ENCODE results near the gene PTPRM.
"Not testable (repeated sequence)": the region's sequence is repeated elsewhere in the genome, so short reads cannot be mapped to it uniquely, and the experiment has no call there.

PTPRM gene

DNA sequence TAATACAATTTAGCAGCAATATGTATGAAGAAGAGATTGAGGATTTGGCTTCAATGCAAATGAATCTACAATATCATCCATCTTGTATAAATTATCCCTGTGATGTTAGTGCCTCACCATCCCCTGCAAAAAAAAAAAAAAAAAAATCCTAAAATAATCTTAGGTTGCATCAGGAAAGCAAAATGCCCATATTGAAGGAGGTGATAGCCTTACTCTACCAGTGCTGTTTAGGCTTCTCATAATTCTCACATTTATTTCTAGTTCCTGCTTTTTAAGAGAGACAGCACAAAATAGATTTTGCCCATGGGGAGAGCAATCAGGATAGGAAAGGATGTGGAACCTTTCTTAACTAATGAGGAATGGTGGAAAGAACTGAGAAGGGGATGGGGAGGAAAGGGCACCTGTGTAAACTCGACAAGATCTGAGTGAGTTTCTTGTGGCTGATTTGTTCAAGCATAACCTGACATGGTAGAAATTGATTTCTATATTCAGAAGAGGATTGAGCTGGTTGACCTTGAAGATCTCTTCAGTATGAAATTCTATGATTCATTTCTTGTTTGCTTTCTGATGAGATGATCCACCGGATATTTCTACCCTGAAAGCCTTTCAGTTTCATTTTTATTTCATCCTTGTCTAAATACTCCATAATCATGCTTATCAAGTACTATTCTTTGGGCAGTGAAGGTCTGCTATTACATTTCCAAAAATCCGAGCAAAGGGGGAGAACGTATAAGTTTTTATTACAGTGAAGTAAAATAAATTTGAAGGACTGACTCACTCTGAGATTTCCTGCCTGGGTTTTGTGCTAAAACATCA lies 391.2 kb downstream of the PTPRM start:
- peak in 1 of 2 experiments; percentile 10 for DNase-seq

DNA sequence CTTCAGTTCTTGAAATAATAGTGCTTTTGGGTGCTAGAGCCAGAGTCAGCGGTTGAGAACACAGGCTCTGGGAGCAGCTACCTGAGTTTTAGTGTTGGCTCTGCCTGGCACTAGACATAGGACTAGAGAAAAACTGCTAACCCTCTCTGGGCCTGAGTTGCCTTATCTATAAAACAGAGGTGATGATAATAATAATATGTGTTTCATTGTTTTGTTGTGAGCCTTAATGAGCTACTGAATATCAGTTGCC lies 391.7 kb downstream of the PTPRM start:
- DNase-seq = peak in 1 of 2 experiments; percentile 14

DNA sequence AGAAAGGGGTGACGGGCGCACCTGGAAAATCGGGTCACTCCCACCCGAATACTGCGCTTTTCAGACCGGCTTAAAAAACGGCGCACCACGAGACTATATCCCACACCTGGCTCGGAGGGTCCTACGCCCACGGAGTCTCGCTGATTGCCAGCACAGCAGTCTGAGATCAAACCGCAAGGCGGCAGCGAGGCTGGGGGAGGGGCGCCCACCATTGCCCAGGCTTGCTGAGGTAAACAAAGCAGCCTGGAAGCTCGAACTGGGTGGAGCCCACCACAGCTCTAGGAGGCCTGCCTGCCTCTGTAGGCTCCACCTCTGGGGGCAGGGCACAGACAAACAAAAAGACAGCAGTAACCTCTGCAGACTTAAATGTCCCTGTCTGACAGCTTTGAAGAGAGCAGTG lies 399.6 kb downstream of the PTPRM start:
- not testable (repeated sequence) for DNase-seq

DNA sequence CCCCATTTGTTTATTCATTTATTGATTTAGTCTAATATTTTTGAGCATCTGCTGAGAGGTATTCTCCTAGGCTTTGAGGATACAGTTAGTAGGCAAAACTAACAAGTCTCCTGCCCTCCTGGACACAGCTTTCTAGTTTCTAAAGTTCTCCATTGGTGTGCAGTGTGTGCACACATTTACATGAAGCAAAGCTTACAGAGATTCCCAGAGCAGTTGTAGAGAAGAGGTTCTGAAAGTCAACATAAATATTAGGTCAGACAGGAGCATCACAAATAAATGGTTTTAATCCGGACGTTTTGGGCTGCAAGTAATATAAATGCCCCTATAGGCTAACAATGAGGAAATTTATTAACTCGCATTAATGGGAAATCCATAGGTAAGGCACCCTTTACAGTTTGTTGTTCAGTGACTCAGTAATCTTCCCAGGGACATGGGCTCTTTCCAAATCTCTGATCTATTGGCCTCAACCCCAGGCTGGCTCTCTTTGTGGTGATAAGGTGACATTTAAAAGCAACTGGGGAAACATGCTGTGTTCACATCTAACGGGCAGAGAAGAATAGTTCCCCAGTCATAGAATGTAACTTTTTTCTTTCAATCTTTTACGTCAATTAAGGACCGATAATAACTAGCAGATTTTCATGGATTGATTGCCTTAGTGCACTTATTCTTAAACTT lies 407.2 kb downstream of the PTPRM start:
- no peak for DNase-seq

DNA sequence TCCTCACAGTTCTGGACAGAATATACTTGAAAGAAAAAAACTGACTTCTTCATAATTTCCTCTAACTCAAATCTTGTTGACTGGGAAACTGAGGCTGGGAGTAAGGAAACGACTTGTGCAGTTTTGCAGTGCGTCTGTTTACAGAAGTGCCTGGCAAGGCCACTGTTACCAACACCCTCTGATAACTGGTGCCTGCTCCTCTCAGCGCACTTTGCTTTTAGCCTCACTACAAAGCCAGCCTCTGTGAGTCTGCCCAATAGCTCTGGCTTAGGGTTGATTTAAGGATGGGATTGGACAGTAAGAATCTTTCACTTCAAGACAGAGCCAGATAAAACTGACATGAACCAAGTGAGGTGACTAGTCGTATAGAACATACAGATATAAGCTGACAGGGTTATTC lies 410.8 kb downstream of the PTPRM start:
- no peak for DNase-seq

DNA sequence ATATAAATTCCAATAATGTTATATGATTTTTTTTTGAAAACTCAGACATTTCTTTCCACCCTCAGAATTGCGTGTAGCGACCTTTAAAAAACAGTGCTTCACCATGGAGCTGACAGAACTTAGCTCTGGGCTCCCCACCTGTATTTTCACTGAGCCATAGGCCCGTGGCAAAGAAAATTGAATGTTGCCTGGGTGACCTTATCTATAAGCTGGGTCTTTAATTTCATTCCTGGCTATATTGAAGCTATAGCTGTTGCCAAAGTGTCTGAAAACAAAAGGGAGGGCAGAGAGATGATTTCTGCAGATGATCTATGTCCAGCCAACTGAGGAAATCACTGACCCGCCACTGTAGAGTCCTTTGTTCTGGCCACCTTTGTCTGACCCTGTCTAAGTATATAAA lies 411.7 kb downstream of the PTPRM start:
- no peak for DNase-seq

DNA sequence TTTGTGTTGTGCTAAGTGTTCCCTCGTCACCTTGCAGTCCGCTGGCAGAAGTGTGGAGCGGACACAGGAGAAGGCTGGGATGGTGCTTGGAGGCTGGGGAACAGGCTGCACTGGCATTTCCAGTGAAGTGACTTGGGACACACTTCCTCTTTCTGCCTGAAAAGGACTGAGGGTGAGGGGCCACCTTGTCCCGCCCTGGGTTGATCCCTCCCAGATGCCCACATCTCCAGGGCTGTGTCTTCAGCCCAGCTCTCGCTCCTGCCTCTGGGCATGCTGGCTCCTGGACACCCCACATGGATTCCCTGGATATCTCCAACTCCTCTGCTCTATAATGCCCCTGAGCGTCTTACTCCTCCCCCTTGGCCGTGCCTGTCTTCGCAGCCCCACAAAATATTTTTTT lies 412.6 kb downstream of the PTPRM start:
- DNase-seq = no peak

DNA sequence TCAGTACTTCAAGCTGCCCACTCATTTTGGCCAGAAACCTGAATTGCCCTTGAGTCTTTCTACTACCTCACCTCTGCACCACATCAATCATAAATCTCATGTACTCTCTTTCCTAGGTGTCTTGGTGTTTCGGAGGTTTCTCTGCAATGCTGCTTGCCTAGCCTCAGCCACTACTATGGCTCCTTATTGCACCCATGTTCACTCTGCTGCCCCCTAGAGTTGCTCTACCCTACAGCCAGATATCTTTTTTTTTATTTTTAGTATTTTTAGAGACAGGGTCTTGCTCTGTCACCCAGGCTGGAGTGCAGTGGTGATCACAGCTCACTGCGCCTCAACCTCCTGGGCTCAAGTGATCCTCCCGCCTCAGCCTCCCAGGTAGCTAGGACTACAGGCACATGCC lies 413.0 kb downstream of the PTPRM start:
- DNase-seq = no peak

DNA sequence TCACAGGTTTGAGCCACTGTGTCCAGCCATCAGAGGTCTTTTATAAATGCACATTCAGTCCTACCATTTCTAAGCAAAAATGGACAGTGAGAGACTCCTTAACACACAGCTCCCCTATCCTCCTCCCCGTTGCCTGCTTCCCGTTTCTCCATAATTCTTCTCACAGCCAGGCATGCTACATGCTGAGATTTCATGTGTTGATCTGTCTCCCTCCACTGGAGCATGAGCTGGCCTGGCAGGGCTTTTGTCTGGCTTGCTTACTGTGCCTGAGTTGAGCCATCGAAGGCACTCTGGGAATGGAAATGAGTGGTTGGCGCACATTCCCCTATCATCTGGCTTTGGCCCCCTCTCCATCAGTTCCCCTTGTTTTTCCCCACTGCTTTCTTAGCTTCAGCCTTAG lies 413.5 kb downstream of the PTPRM start:
- DNase-seq = no peak

DNA sequence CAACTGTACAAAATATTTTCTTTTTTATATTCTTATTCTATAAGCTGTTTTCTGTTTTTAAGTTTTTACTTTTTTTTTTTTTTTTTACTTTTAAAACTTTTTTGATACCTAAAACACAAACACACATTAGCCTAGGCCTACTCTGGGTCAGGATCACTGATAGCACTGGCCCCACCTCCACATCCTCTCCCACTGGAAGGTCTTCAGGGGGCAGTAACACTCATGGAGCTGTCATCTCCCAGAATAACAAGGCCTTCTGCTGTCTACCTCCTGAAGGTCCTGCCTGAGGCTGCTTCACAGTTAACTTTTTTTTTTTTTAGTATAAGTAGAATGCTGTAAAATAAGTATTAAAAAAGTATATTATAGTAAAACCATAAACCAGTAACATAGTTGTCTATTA lies 415.1 kb downstream of the PTPRM start:
- no peak for DNase-seq

DNA sequence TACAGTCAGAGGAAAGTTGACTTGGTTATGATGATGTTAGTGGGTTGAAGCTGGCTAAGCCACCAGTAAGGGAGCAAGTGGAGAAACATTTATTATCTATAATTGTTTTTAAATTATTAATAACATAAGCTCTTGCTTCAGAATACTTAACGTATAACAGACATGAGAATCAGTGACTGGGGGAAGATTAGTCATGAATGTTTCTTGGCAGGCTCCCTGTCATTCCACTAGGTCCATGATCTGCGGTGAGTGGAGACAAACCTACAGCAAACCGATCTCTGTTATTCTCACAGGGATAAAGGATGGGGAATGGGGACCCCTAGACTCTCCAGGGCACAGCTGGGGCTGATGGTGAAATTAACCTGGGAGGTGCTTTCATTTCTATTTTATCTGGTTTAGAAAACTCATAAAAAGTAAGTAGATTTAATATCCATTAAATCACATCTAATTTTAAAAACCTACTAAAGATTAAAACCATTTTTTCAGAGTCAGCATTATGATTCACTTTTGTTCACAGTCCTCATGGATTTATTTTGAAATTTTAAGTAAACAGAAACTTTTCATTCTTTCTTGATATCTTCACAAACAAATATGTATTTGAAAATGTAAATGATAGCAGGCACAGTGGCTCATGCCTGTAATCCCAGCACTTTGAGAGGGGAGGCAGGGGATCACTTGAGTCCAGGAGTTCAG lies 420.3 kb downstream of the PTPRM start:
- no peak for DNase-seq

DNA sequence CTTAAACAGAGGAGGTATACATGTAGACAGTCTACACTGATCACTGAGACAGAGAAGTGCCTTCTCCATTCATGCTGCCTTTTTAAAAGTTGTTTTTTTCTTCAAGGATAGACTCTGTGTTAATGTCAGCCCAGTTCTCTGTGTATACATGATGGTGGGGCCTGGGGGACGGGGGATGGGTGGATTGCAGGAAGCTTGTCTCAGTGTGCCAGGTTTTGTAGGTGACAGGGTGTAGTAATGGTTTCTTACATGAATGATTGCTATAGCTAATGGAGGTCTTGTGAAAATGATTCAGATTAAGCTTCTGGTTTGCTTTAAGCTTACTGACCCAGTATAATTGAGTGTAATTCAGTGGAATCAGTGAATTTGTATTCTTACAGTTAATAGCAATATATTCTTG lies 423.6 kb downstream of the PTPRM start:
- no peak for DNase-seq

DNA sequence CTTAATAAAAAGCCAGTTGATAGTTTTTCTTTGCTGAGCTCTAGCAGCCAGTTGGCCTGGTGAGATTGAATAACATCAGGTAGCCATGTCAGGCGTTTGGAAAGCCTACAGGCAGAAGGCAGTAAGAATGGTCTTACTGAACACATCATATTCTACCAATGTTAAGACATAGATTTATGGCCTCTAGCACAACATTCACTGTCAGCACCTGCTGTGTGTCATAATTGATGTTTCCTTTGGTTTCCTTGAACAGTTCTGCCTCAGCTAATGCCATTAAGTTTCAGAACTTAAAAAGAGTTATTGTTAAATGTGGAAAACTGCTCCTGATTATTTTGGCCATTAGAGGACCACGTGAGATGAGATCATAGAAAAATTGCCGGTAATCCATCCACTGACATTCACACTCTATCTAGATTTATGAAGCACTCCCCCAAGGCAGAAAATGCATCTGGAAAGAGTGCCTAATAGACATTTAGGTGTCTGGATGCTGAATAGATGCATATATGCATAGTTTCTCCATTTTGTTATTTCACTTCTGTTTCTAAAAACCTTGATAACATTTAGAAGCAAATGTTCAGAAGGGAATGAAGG lies 434.7 kb downstream of the PTPRM start:
- no peak for DNase-seq

DNA sequence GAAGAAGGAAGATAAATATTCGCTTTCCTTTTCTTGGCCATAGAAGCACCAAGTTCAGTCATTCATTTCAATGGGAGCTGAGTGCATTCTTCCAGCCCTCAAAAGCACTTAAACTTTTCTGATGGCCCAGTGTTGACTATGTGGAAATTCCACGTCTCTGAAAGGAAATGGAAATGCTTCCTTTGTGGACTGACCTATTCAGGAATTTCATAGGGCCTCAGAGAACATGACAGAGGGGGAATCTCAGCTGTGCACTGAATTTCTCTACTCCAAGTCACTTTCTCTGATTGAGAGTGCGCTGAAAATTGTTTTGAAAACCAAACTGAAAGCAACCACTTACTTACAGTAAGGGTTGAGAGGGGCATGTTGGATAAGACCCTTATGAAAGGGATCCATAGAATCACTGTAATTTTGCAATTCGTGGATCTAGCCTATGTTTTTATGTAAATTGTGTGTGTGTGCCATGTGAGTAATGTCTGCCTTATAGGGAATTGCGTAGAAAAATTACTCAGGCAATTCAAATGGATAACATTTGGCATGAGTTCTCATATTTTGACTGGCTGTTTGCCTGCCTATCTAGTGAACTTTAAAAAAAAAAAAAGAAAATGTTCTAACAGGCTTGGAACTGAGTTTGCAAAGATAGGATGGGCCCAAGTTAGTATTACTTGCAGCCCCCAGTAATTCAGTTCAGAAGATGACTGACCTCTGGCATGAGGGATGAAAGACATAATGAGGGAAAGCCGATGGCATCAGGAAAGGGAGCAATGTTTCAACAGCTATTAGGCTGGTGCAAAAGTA lies 437.0 kb downstream of the PTPRM start:
- no peak for DNase-seq

DNA sequence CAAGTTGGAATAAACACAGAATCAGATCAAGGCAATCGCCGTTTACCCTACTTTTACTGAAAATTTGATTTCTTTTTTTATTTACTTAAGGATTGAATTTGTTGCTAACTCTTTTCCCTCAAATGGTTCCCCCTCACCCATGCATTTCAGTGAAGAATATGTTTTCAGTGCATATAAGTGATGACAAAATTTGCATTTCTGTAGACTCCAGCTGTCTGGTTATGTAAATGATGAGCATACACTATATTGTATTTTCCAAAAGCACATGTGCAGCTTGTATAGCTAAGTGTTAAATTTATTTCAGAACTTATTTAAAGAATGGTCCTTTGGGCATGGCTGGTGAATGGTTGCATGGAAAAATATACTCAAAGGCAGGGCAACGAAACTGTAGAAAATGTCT lies 437.7 kb downstream of the PTPRM start:
- no peak for DNase-seq

DNA sequence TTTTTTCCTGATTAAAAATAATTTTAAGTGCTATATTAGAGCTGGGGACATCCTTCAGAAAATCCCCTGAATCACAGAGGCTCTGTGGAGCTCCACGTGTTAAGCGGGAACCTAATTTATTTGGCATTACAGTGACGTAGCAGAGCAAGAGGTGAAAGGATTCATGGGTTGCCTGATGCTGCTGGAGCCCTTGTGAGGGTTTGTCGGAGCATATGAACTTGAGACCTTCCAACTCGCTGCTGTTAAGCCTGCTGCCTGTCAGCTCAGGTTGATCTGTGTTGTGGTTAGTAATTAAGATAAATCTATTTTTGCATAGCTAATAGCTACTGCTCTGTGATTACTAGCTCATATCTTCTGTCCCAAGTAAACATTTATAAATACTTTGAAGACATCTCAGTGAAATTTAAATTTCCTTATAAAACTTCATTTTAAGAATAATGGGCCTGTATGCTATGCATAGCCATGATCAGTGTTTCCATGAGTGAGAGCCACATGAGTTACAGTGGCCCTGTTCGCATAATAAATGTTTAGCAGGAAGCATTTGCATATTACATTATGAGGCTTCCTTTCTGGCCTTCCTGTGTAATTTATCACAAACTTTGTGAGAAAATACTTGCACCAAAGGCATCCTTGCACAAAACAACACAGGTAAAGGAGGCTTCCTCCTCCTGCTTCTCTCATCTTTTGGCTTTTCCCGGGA lies 438.9 kb downstream of the PTPRM start:
- DNase-seq = no peak

DNA sequence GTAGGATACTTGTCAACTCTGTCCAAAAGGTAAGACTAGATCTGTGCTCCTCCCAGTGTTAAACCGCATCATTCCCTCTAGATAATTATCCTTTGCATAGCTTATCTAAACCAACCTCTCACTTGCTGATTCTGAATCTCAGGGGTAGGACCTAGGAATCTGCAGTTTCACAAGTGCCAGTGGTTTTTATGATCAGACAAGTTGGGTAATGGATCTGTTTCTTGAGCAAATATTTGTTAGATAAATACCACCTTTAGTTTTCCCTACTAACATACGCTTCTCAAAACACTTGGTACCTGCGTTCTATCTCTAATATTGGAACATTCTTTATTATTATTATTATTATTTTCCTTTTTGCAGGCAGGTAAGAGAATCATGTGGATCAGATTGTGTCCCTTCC lies 439.9 kb downstream of the PTPRM start:
- DNase-seq = no peak

DNA sequence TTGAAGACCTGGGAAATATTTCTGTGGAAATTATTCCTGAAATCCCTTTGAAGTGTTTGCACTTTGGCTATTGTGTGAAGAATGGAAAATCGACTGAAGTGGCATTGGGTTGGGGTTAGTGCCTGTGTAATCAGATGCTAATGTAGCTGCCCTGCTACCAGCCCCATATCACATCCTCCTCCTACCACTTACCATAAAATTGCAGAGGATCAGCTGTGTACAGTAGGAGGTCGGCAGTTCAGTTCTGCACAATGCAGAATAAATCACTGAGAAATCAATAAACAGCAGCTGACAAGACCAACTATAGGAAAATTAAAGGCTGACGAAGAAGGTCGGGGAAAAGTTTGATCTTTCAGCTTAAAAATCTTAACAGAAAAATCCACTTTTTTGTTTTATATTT lies 440.9 kb downstream of the PTPRM start:
- DNase-seq = no peak

DNA sequence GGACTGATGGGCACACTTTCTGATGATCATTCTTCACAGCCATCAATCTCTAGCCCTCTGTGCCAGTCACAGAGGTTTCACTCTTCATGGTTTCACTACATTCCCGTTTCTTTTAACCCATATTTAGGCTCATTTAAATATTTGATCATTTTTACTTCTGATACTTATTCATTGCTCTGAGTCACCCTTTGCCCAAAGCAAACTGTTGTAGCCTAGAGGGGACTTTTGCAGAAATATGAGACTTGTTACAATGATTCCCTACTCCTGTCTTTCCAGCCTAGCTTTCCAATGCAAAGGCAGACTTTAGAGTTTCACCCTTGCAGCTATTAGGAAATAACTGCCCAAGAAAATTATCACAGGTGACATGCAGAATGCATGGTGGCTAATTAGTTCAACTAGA lies 444.2 kb downstream of the PTPRM start:
- DNase-seq = no peak

DNA sequence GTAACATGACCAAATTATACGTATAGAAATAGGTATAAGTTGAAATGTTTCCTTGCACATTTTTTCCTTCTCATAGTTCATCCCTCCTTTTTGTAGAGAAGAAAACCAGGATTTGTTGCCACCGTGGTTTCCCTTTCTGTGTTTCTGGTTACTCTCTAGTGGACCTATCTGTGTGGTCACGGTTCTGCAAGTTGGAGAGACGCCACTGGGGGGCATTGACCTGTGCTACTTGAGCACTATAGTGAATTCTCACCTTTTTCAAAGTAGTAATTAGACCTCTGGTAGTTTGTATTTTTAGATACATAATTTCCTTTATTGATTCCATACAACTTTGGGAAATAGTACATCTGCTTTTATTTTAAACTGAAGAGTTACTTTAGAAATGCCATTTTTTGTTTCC lies 444.8 kb downstream of the PTPRM start:
- DNase-seq = no peak

DNA sequence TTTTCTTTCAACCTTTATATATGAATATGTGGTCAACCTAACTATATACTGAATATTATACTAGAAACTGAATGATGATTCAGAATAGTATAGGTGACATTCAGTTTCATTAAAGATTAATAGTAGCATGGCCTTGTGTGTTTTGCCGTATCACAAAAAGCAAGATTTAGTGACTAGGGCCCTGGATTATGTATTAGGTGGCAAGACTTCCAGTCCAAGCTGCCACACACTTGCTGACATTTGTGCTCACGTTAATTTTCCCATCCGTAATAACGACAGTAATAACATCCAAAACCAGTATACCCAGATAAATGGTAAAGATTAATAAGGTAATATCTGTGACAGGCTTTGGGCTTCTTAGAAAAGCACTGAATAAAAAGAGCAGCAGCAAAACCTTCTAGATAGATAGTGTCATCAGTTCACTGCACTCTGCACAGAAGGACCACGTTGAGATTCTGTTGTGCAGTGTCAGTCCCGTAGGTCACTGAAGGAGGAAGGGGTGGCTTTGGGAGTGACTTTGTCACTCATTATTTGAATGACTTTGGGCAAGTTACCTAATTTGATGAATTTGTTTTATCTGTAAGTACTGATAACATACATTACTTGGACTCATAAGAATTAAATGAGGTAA lies 451.7 kb downstream of the PTPRM start:
- no peak for DNase-seq

DNA sequence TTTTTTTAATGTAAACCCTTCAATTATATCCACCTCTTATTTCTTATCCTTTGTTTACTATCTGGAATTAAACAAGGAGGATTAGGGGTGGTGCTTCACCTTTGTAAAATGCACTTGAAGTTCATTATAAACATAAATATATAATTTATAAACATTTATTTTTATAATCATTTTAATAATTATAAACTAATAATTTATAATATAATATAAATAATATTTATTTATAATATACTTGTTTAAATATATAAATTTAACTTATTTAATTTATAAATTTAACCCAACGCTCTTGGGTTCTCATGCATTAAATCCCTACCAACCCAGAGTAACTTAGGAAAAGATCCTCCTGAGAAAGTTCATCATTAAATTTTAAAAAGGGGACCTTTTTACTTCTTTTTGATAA lies 452.5 kb downstream of the PTPRM start:
- DNase-seq = no peak

Data from SHP77 (cell line).